Heart left ventricle (tissue), 13 donors: Measurements from ENCODE around the gene LSS.

Experiments
- CTCF ChIP-seq, 12 donors: fragments of 200-600 bp; sonication (generic) in 4 of 12; IDR thresholded peaks; one replicate each; pipeline versions ENCODE4 v1.5.0 to v1.8.0; 2018 to 2022; ENCODE audit warnings: antibody characterized with exemption in 12 of 12, mild to moderate bottlenecking in 5 of 12
- POLR2A ChIP-seq, 2 donors: fragments of 450-650 bp; IDR thresholded peaks; one replicate each; pipeline ENCODE4 v1.6.1; 2017; ENCODE audit warnings: antibody characterized with exemption in 2 of 2, mild to moderate bottlenecking in 2 of 2, moderate library complexity in 2 of 2
- donor health status: ischemic (EF 13 %, LVEDD 7.1; RV severe dilation, severe dysfunction).
- donor health status: DM: no; HTN: yes; CAD: no.
- donor health status: DM: no; HTN: no; CAD: no.
- donor health status: ischemic (EF 25% LVEDD 6.9; RV normal size, moderate dysfunction).
- donor health status: ischemic (EF 25% LVEDD 5.7; RV mildly dilated, moderate dysfunction).
- donor health status: ischemic (EF 35%, LVEDD 5.7; RV mildly dilated, moderate dysfunction).
- donor health status: nonischemic (EF 11% LVEDD 7.7; RV severe dilation, severe dysfunction).
- donor health status: DM: yes; HTN: yes; CAD: no.
- donor health status: PGD.
- donor health status: ischemic (EF 29% LVEDD 5.4; RV normal size, mild dysfunction).
- donor health status: nonischemic (EF 23%, LVEDD 6.1; RV moderate dilation, normal function).

GRCh38 chr21:46150491-46151121 is 78.0 kb downstream of the LSS start:
- no peak for TF ChIP-seq CTCF (IDR thresholded peaks at IDR 0.05)
- no peak for TF ChIP-seq POLR2A (IDR thresholded peaks at IDR 0.05)
